GM12801 (cell line): ENCODE results near the gene FAM171A2.

Experiments used
- TF ChIP-seq, protein P1 (sequence below): IDR thresholded peaks from one replicate; pipeline ENCODE4 v1.5.1; 2011; ENCODE audit warnings: control low read depth; ENCODE audit not compliant: insufficient read length; ENCODE audit errors: extremely low read depth

Gene FAM171A2

DNA sequence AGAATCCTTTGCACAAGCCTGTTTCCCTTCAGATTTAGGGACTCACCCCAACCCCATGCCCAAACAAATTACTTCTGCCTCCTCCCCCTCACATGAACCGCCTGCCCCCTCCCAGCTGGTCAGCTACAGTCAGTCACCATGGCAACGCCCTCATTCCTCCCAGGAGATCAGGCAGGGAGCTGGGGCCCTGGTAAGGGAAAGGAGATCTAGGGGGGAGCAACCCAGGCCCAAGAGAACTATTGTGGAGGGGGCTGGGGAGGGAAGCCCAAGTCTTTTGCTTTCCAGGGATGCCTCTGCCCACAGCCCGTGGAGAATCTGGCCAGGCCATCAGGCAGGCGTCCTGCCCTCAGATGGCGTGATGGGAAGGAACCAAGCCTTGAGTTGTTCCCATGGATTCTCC is 2.8 kb downstream of the FAM171A2 start:
- TF ChIP-seq, protein P1, sequence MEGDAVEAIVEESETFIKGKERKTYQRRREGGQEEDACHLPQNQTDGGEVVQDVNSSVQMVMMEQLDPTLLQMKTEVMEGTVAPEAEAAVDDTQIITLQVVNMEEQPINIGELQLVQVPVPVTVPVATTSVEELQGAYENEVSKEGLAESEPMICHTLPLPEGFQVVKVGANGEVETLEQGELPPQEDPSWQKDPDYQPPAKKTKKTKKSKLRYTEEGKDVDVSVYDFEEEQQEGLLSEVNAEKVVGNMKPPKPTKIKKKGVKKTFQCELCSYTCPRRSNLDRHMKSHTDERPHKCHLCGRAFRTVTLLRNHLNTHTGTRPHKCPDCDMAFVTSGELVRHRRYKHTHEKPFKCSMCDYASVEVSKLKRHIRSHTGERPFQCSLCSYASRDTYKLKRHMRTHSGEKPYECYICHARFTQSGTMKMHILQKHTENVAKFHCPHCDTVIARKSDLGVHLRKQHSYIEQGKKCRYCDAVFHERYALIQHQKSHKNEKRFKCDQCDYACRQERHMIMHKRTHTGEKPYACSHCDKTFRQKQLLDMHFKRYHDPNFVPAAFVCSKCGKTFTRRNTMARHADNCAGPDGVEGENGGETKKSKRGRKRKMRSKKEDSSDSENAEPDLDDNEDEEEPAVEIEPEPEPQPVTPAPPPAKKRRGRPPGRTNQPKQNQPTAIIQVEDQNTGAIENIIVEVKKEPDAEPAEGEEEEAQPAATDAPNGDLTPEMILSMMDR: no peak

DNA sequence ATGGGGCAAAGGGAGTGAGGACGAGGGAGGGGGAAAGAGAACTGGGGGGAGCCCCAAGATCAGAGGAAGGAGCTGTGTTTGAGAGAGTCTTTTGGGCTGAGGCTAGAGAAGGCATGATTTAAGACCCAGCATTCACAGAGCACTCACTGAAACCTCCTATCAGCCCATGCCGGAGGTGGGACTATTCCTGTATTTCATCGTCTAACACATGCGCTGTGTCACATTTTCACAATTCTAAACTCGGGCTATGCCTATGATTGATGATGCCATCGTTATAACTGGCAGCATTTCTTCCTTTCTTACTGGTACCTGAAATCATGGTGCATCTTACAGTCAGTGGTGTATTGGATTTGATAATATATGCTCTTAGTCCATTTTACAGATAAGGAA is 3.5 kb downstream of the FAM171A2 start:
- TF ChIP-seq, protein P1: no peak

DNA sequence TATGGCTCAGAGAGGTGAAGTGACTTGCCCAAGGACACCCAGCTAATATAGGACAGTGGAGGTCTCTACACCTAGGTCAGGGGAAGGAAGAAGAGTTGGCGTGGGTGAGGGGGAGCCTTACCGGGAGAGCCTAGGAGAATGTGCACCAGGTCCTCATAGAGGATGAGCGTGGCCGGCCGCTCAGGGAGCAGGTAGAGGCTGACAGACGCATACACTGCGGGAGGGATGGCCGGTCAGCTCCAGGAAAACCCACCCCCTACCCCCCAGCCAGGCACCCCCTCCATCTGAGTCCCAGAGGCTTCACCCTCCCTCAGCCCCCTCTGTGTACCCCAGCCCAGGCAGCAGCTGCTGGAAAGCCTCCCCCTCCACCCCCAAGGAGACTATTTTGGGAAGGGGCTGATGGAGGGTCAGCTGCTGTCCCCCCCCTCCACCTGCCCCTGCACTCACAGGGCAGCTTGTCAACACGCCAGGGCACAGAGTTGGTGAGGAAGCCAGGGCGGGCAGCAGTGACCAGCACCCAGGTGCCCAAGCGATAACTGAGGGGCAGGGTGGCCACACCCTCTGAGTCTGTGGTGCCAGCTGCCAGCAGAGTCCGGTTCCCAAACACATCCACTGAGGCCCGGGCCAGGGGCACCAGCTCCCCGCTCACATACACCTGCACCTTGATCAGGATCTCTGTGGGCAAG is 4.1 kb downstream of the FAM171A2 start:
- TF ChIP-seq, protein P1: no peak

DNA sequence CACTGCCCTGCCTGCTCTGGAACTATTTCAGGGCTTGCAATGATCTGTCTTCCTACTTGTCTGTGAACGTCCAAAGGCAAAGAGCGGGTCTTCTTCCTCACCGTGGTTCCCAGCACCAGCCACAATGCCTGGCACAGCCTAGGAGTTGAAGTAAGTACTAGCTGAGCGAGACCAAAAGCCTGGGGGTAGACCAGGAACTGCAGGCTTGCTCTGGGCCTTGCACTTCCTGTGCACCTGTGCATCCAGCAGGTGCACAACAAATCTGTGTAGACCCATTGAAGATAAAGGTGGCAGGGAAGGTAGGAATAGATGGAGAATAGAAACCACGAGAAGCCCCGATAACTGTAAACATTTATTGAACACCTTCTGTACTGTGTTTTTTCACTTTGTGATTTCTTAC is 4.6 kb downstream of the FAM171A2 start:
- TF ChIP-seq, protein P1: no peak

DNA sequence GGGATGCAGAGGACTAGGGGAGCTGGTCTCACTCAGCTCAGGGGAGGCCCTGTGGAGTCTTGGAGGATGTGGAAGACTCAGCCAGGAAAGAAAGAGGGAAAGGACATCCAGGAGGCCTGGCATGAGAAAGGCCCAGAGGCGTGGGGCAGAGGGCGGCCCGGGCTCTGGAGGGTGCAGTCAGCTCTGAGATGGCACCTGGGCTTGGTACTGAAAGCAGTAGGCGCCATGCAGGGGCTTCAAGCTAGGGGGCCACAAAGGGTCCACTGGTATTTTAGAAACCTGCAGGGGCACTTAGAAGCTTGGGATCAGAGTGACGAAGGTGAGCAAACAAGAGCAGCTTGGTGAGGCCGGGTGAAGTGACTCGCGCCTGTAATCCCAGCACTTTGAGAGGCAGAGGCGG is 5.6 kb downstream of the FAM171A2 start:
- TF ChIP-seq, protein P1: no peak

DNA sequence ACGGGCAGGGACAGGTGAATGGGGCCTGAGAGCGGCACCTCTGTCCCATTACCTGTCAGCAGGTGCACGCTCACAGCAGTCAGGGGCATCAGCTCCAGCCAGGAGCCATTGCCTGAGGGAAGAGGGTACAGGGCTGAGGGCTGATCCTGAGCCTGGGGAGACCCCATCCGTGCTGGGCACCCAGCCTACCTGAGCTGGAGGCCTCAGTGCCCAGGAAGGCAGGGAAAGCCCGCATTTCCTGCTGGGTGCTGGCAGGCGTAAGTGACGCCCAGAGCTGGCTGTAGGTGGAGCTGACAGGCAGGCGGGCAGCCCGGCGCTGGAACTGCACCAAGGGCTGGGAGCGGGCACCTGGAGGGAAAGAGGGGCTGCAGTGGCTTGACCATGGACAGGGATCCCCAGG is 7.4 kb downstream of the FAM171A2 start:
- TF ChIP-seq, protein P1: no peak

DNA sequence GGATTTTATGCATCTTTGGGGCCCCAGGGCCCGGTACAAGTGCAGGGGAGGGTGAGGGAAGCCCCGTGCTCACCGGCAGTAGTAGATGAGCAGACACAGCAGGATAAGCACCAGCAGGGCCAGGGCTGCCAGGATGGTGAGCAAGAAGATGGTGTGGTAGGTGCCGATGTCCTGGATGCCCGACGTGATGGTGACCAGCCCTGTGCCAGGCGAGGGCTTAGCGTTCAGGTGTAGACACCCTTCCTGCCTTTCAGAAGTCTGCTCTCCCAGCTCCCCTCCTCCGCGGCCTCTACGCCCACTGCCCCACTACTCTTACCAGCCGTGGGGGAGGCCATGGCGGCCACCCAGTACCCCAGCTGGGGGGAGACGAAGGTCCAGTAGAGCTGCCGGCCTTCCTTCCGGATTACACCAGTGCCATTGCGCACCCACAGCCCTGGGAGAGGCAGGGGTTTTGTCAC is 8.0 kb downstream of the FAM171A2 start:
- TF ChIP-seq, protein P1: no peak
